Transverse colon (tissue), 3 donors: ENCODE data around the gene CD6.

Source experiments
- POLR2A ChIP-seq: fragments of 450-650 bp; IDR thresholded peaks from one replicate; pipeline ENCODE4 v1.6.1; 2016; ENCODE audit warnings: antibody characterized with exemption, mild to moderate bottlenecking, moderate library complexity
- TF ChIP-seq, protein P1 (sequence below), 5 experiments: fragments of 200-600 bp in 3 of 5; fragments of 450-650 bp in 2 of 5; sonication (generic) in 3 of 5; IDR thresholded peaks; 1 replicate in 2 of 5; 2 replicates in 3 of 5; pipeline ENCODE4 v1.5.1; 2016 to 2017; ENCODE audit warnings: antibody characterized with exemption in 5 of 5, inconsistent platforms in 3 of 5, mild to moderate bottlenecking in 2 of 5, moderate library complexity in 1 of 5

DNA sequence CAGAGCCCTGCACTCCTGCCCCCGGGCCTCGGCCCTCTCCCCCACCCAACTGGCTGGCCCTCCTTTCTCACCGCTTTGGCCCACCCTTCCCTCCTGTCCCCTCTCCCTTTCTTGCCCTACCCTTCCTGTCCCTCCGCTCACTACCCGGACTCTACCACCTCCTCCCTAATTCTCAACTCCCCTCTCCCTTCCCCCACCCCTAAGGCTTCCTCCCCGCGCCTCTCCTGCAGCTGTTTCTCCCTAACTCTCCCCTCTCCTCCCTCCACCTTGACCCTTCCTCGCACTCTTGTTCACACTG, 19.9 kb upstream of the CD6 start:
- TF ChIP-seq POLR2A: no peak
- TF ChIP-seq, protein P1, sequence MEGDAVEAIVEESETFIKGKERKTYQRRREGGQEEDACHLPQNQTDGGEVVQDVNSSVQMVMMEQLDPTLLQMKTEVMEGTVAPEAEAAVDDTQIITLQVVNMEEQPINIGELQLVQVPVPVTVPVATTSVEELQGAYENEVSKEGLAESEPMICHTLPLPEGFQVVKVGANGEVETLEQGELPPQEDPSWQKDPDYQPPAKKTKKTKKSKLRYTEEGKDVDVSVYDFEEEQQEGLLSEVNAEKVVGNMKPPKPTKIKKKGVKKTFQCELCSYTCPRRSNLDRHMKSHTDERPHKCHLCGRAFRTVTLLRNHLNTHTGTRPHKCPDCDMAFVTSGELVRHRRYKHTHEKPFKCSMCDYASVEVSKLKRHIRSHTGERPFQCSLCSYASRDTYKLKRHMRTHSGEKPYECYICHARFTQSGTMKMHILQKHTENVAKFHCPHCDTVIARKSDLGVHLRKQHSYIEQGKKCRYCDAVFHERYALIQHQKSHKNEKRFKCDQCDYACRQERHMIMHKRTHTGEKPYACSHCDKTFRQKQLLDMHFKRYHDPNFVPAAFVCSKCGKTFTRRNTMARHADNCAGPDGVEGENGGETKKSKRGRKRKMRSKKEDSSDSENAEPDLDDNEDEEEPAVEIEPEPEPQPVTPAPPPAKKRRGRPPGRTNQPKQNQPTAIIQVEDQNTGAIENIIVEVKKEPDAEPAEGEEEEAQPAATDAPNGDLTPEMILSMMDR (IDR thresholded peaks at IDR 0.05): no peak
